Body of pancreas (tissue), 4 donors: Measurements from ENCODE around the gene AFAP1L1.

Experiments
- CTCF ChIP-seq, 7 experiments: fragments of 450-650 bp in 4 of 7; fragments of 200-600 bp in 3 of 7; sonication (generic) in 3 of 7; IDR thresholded peaks; one replicate each; pipeline ENCODE4 v1.5.1; 2016 to 2019; ENCODE audit warnings: antibody characterized with exemption in 7 of 7
- POLR2A ChIP-seq, 3 donors: fragments of 450-650 bp; IDR thresholded peaks; one replicate each; pipeline ENCODE4 v1.6.1; 2016; ENCODE audit warnings: antibody characterized with exemption in 3 of 3, mild to moderate bottlenecking in 2 of 3

DNA sequence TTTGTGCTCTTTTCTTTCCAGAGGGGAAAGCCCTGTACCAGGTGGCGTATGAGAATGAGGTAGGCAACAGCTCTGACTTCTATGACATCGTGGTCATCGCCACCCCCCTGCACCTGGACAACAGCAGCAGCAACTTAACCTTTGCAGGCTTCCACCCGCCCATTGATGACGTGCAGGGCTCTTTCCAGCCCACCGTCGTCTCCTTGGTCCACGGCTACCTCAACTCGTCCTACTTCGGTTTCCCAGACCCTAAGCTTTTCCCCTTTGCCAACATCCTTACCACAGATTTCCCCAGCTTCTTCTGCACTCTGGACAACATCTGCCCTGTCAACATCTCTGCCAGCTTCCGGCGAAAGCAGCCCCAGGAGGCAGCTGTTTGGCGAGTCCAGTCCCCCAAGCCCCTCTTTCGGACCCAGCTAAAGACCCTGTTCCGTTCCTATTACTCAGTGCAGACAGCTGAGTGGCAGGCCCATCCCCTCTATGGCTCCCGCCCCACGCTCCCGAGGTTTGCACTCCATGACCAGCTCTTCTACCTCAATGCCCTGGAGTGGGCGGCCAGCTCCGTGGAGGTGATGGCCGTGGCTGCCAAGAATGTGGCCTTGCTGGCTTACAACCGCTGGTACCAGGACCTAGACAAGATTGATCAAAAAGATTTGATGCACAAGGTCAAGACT, 96.5 kb downstream of the AFAP1L1 start:
- TF ChIP-seq CTCF (IDR thresholded peaks at IDR 0.05): no peak
- TF ChIP-seq POLR2A (IDR thresholded peaks at IDR 0.05): no peak
